Pulmonary artery endothelial cell (primary cell): ENCODE measurements around the gene PLEKHG5. TPM values are rescaled to one million over a fixed set of nuclear protein-coding genes. Genes with fewer than 3 reads are reported as not detected.

Experiments used
- DNase-seq: peaks from one replicate; pipeline ENCODE4 v3.0.0-alpha.2; 2011; ENCODE audit warnings: low read depth, low spot score
- total RNA-seq: library from RNA; depleted of rRNA; stranded (reverse); fragments of >200 nt; gene quantifications from 2 replicates; pipeline ENCODE4 v1.2.3, GENCODE V29; 2014

The PLEKHG5 gene
- total RNA-seq, 1 donor from 2014 or later = 41.3 TPM

DNA sequence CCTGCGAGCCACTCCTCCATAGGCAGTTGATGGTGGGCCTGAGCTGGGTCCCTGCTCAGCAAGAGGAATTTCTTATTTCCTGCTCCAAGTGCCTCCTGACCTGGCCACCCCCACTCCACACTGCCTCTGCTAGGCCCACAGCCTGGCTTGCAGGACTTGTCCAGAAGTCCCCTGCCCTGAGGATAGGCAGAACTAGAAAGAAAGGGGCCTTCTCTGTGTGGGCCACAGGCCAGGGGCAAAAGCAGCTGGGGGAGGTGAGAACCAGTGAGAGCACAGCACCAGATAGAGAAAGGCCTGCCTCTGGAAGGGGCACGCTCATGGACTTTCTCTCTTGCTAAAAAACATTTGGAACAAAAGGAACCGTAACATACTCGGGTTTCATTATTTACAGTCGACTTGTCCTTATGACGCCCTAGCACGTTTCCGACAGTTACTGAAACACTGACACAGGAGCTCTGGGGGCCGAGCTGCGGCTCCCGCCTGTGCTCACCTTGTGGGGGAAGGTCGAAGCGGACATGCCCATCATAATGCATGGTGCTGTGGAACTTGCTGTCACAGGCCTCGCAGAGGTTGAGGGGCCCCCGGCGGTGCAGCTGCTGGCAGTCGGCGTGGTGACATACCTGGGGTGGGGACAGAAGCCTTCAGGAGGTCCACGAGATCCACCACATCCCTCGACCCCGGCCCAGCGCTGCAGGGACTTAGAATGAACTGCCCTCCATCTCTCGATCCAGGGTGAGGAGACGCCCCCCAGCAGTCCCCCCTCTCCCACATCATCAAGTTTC, 14.2 kb downstream of the PLEKHG5 start:
- DNase-seq = no peak

DNA sequence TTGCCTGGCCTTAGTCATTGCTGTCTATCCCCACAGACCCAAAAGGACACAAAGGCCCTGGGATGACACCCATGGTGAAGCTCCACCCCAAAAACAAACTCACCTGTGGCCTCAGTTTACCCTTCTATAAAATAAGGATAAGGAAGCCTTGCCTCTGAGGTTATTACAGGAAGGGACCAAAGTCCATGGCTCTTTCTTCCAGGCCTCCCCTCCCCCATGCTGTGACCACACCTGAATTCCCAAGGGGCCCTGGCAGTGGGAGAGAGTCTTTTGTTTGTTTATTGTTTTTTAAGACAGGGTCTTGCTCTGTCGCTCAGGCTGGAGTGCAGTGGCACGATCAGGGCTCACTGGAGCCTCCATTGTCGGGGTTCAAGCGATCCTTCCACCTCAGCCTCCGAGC, 15.0 kb downstream of the PLEKHG5 start:
- no peak for DNase-seq

DNA sequence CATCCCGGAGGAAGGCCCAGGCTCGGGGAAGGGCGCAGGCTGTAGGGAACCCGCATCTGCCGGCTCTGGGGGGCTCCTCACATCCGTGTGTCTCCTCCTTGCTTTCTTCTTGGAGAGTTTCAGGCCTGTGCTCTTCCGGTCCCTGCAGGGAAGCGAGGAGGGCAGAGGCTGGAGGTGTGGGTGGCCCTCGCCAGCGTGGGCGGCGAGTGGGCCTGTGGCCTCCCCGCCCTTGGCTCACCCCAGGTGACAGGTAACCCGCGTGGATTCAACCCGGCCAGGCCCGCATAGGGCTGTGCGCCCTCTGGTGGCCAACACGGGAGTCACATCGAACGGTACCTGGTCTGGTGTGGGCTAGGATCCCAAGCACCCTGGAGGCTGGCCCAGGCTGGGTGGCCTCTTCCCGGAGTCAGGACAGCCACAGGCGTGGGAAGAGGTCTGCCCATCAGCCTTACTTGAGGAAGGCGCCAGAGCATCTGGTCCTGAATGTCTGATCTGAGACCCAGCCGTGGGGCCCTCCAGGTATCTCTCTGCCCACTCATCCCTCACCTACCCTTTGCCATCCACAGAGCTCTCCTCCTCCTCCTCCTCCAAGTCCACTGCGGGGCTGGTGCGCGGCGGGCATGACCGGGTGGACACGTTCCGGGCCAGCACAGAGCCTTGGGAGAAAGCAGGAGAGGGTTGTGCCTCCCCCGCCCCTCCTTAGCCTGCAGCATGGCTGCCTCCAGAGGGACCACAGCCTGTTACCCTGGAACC, 15.9 kb downstream of the PLEKHG5 start:
- no peak for DNase-seq

DNA sequence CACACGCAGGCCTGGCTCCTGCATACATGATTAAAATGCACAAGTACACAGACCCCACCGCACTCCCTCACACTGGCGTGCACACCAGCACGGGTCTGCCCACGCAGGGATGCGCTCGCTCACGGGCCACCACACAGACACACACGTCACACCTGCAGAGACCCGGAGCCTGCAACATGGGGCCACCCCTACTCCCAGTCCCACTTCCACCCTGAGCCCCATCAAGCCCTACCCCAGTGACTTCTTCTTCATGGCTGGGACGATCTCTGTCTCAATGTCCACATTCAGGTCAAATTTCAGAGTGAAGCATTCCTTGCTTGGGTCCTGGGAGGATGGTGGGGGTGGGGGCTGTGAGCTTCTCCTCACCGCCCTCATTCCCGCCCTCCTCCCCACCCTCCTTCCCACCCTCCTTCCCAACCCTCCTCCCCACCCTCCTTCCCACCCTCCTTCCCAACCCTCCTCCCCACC, 16.6 kb downstream of the PLEKHG5 start:
- no peak for DNase-seq

DNA sequence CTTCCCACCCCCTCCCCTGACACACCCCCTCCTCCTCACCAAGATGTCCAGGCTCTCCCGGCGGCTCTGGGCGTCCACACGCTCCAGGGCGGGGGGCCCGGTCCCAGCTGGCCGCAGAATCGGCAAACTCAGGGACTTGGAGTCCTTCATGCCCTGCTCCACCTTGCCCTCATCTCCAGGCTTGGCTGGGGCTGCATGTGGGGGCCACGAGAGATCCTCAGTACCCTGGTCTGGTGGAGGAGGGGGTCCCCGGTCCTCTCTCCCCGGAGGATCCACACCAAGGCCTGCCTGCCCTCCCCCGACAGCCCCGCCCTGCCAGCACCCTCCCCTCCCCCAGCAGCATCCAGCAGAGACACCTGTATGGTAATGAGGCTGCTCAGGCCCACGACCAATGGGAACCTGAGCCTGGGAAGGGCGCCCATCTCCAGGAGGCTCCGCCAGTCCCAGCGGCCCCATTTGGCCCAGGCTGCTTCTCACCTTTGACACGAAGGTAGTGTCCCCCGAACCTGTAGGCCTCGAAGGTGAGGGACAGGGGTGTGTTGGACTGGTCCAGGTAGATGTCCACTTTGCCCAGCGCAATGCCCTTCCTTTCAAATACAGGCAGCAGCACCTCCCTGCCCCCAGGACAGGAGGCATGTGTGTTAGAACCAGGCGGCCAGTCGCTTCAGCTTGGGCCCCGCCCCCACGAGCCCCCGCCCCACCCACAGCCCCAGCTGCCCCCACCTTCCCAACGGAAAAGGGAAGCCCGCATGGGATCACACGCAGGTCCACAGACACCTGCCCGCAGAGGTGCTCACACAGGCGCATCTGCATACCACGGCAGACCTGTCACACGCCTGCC, 17.3 kb downstream of the PLEKHG5 start:
- DNase-seq = no peak

DNA sequence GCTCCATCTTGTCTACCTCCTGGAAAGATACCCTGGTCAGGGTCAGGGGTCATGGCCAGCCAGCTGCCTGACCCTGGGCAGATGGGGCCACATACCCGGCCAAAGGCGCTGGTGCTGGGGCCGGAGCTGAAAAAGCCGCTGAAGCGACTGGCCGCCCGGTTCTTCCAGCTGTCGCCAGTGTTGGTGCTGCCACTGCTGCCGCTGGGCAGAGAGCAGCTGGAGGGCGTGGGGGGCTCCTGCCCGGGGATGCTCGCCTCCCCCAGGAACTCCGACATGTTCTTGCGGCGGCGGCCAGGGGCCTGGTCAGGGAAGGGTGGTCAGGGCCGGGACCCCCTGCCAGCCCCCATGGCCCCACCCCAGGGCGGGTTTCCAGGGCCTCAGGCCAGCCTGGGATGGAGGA, 18.3 kb downstream of the PLEKHG5 start:
- DNase-seq = no peak

DNA sequence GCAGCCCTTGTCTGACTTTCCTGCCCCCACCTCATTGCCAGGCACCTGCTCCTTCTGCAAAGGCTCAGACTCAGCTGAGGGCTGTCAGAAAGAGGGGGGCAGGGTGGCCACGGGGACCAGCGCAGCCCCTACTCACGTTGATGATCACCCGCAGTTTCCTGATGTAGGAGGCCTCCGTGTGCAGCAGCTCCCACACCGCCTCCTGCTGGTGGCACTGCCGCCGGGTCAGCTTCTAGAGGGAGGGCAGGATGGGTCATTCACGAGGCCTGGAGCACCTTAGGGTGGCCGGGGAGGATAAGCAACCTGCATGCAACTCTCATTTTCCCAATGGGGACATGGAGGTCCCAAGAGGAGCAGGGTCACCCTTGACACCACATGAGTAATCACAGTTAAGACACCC, 19.1 kb downstream of the PLEKHG5 start:
- no peak for DNase-seq

DNA sequence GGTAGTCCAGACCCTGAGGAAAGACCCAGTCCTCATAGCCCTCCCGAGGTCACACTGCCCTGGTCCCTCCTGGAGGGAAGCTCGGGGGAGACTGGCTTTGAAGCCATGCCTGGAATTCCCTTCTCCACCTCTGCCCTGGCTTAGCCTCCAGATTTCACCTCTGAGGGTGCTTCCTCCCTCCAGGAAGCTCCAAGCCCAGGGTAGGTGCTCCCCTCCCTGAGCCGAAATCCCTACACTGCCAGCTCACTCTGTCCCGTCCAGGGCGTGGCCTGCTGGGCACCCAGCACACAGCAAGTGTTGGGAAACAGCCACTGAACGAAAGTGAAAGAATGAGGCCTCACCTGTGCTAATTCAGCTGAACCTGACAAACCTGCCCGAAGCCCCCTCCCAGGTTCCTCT, 19.5 kb downstream of the PLEKHG5 start:
- no peak for DNase-seq

DNA sequence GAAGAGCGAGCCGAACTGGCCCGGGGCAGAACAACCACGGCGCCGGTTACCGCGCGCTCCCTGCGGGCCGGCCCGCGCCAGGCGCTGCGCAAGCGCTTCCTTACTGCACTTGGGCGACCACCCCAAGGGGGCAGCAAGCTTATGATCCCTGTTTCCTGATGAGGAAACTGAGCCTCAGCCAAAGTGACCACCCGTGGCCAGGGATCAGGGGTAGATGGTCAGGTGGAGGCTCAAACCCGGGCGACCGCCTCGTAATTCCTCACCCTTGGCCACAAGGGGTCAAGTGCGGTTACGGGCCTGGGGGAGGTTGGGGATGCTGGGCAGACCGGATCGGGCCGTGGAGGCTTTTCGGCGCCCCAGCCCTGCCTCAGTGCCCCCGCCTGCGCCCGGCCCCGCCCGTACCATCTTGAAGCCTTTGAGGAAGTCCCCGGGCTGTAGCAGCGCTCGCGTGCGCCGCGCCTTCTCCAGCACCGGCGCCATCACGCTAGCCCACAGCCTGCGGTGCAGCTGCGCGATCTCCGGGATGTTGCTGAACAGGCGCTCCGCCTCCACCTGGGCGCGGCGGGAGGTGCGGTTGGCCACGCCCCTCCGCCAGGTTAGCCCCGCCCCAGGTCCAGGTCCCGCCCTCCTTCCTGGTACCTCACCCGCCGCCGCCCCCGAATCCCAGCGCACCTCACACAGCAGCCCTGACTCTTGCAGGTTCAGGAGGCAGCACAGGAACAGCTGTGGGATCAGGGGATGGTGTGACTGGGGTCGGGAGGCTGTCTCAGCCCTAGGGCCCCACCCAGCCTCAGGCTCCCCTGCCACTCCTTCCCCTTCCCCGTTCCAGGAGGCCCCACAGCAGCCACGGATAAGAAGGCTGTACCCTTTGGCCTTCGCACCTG, 20.1 kb downstream of the PLEKHG5 start:
- DNase-seq = no peak

DNA sequence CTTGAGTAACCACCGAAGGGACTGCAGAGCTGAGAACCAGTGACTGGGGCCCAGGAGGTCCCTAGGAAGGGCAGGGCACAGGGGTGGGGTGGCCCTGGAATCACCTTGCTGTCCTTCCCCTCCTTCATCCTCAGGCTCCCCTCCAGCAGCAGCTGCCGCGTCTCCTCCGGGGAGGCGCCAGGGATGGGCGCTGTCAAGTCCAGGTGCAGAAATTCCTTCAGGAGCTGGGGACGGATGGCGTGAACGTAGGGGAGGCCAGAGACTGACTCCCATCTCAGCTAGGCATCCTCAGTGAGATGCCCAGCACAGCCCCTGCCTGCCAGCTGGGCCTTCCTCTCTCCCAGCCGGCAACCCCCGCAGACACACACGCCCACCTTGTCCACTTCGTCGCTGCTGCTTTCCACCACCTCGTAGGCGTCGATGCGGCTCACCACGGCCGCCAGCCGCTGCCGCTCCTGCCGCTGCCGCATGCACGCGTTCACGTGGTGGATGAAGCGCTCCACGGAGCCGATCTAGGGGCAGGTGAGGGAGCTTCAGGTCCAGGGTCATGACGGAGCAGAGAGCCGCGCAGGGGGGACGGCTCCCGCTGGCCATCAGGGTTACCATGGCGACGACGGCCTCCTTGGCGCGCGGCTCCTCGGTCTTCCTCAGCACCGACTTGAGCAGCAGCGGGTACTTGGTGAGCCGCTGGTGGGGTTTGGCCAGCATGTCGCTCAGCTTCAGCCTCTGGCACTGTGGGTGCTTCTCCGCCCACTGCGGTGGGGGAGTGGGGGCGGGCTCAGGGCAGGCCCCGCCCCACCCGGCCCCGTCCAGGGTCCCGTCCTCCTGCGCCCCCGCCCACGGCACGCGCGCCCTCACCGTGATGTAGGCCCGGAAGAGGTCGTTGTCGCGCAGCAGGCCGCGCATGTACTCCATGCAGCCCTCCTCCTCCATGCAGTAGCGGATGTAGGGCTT, 21.1 kb downstream of the PLEKHG5 start:
- DNase-seq = no peak

DNA sequence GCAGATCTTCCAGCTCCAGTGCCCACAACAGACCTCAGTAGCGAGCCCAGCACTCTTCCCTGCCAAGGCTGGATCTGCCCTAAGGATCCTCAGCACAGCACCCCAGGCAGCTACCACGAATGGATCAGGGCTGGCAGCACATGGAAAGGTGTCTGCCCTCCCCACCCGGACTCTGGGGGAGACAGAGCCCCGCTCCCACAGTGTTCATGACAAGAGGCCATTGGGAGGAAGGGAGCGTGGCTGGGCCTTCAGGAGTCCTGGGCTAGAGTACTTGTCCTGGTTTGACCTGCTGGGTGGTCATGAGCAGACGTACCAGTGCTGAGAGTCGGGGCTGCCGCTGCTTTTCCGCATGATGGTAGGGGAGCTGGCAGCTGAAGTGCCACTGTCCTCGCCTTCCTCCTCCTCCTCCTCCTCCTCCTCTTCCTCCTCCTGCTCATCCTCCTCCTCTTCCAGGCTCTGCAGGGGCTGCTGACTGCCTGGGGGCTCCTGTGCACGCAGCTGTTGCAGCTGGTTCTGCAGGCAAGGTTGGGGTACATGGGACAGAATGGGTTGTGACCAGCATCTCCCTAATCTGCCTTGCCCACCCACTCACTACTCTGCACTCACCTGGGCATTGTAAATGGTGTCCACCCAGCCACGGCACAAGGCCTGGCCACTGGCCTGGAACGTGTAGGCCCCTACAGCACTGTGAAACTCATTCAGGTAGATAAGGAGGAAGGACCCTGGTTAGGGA, 22.6 kb downstream of the PLEKHG5 start:
- no peak for DNase-seq

DNA sequence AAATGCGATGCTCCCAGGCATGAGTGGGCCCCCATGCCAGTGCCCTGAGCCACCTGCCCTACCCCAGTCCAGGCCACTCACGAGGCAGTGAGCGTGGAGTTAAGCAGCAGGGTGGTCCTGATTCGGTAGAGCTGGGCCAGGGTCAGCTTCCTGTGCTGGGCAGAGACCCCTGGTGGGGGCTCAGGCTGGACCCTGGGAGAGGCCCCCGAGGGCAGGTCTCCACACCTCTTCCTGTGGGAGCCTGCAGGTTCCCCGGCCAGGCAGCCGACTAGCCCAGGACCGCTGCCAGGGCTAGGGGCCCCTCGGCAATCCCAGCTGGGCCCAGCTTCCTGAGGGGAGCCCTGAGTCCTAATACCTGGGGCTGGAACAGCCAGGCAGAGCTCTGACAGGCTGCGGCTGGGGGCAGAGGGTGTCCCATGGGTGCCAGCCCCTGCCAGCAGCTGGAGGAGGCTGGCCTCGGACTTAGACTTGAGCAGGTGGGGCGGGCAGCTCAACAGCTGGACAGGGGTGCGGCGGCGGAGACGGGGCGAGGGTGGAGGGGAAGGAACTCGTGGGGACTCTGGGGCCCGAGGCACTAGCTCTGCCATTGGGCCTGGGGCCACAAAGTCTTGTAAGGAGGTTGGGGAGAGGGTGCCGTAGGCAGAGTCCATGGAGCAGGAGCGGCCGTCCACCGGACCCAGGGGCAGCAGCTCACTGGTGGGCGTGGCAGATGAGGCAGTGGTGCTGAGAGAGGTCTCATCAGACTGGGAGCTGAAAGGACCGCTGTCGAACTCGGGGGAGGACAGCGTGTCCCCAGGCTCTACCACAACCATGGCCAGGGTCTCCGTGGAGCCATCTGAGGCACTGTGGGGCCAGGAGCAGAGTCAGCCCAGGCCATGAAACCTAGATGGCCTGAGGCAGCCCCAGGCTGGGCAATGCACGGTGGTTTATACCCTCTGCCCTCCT, 23.5 kb downstream of the PLEKHG5 start:
- no peak for DNase-seq

DNA sequence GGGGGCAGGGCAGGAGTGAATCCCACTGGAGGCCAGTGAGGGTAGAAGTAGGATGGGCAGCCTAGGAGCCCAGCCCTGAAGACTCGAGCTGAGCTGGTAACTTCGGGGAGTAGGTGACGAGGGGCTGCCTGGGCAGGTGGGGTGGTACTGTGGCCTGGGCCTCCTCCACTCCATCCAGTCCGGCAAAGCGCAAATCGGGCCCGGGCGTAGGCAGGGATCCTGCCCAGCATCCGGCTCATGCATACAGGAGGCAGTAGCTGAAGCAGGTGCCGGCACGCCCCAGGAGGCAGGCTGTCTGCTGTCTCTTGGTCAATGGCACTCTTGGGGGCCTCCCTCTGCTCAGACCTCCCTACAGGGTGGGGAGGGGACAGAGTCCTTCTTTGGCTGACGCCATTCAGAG, 24.2 kb downstream of the PLEKHG5 start:
- DNase-seq = no peak

DNA sequence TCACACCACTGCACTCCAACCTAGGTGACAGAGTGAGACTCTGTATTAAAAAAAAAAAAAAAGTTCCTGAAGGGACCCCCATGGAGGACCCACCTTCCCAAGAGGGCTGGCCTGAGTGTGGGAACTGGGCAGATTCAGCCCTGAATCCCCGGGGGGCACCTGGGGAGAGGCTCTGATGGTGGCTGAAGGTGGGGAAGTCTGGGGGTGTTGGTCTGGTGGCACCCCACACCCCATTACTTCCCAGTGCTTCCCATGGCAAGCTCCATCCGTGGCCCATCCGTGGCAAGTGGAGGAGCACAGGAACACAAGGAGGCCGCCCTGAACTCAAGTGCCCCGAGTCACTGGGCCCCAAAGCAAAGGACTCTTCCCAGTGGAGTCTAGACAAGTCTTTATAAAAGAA, 24.7 kb downstream of the PLEKHG5 start:
- no peak for DNase-seq

DNA sequence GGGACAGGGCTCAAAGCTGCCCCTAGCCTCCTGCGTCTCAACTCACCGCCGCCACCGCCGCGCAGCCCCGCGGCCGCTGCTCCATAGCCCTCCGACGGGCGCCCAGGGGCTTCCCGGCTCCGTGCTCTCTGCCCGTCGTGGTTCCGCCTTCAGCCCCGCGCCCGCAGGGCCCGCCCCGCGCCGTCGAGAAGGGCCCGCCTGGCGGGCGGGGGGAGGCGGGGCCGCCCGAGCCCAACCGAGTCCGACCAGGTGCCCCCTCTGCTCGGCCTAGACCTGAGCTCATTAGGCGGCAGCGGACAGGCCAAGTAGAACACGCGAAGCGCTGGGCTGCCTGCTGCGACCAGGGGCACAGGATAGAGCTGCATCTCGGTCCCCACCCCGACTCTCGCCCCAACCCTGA, 25.4 kb downstream of the PLEKHG5 start, which contains the start of gene TNFRSF25:
Gene TNFRSF25, minus strand, starts transcription at position 151 of the 400 bp plus-strand sequence. Its CDS starts 66 bp downstream, at position 85.
- no peak for DNase-seq

DNA sequence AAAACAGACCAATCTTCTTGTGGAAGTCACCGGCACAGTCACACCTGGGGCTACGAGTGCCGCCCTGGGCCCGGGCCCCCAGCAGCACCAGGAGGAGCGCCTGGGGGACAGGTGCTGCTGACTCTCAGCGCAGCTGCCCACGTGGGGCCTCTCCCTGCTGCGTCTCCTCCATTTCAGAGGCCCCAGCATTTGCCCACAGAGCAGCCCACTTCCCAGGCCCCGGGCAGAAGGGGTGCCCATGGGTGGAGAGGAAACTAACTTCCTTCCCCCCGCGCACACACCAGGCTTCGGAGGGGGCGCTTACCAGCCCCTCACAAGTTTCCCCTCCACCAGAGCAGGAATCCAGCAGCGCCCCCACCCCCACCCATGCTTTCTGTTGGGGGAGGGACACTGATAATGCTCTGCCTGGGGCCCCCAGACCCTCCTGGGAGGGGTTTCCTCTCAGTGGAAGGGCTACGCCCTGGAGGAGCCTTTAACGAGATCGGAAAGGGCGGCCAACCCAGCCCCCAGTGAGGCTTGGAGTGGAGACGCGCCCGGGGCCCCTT, 25.9 kb downstream of the PLEKHG5 start:
- DNase-seq = no peak

DNA sequence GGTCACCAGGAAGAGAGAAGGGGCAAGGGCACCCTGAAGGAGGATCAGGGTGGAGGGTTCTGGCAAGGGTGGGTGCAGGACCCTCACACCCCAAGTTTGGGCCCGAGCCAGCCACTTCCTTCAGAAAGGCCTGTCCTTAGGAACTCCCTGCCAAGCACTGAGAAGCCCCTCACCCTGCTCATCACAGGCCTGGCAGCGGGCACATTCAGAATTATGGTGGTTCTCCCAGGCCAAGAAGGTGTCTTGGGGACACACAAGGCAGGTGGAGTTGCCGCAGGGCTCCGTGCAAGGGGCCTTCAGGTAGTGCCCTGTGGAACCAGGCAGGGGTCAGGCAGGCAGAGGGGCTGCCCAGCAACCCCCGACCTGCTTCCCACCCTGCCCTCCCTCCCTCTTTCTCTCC, 26.6 kb downstream of the PLEKHG5 start:
- no peak for DNase-seq

DNA sequence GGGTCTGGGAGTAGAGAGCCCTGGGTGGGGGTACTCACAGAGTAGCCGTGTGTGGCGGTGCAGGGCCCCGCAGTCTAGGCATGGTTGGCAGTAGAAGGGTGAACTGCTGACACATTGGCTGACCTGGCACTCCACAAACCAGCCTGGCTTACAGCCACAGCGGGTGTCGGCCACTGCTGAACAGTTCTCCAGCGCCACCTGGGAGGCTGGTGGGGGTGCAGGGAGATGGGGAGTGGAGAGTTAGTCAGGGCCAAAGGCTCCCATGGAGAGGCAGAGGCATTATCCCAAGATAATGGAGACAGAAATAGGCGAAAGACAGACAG, 27.0 kb downstream of the PLEKHG5 start:
- no peak for DNase-seq
